ENCODE measurements around the gene C22orf15. TPM values are rescaled to one million over a fixed set of nuclear protein-coding genes. Genes with fewer than 3 reads are reported as not detected.

C22orf15 gene
- total and polyA plus RNA-seq, 9 of the 15 experiments (the other 6 are each of a cell fraction or from before 2014, with no cell fraction given), result 0.07 TPM; not detected in 8

- TF ChIP-seq CLOCK (CRISPR knock-in tag; IDR thresholded peaks at IDR 0.05; ENCODE audit: borderline replicate concordance), result no peak
- TF ChIP-seq HNRNPUL1 (IDR thresholded peaks at IDR 0.05; ENCODE audit: low read length), result no peak
- TF ChIP-seq, protein P1, sequence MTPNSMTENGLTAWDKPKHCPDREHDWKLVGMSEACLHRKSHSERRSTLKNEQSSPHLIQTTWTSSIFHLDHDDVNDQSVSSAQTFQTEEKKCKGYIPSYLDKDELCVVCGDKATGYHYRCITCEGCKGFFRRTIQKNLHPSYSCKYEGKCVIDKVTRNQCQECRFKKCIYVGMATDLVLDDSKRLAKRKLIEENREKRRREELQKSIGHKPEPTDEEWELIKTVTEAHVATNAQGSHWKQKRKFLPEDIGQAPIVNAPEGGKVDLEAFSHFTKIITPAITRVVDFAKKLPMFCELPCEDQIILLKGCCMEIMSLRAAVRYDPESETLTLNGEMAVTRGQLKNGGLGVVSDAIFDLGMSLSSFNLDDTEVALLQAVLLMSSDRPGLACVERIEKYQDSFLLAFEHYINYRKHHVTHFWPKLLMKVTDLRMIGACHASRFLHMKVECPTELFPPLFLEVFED (CRISPR knock-in tag; conservative IDR thresholded peaks at IDR 0.05), result no peak
- no peak for TF ChIP-seq HIVEP1 (CRISPR knock-in tag; IDR thresholded peaks at IDR 0.05)
- TF ChIP-seq NKRF (IDR thresholded peaks at IDR 0.05; ENCODE audit: borderline replicate concordance), result peak; percentile 64; the same call in 1 of the 2 replicates
- TF ChIP-seq SRSF1 (IDR thresholded peaks at IDR 0.05; ENCODE audit: low read depth, low read length), result no peak
- TF ChIP-seq CTBP1 (IDR thresholded peaks at IDR 0.05; ENCODE audit: borderline replicate concordance), result peak; percentile 66; the same call in 1 of the 2 replicates
- peak; percentile 91 for TF ChIP-seq NR2C2 (CRISPR knock-in tag; IDR thresholded peaks at IDR 0.05)
- peak; percentile 94 for TF ChIP-seq NR2C2 (tag; IDR thresholded peaks at IDR 0.05)
- TF ChIP-seq ATF7 (IDR thresholded peaks at IDR 0.05), result peak; percentile 59; the same call in 1 of the 2 replicates
- no peak for TF ChIP-seq GTF2F1 (IDR thresholded peaks at IDR 0.05; ENCODE audit: low read depth, low read length)
- no peak for TF ChIP-seq GATAD2B (IDR thresholded peaks at IDR 0.05; ENCODE audit: borderline replicate concordance)
- 0 out of 2 replicates have a peak, but pooled peaks have one; percentile 20 for TF ChIP-seq FOSL1 (tag; conservative IDR thresholded peaks at IDR 0.05)
- TF ChIP-seq, protein P2, sequence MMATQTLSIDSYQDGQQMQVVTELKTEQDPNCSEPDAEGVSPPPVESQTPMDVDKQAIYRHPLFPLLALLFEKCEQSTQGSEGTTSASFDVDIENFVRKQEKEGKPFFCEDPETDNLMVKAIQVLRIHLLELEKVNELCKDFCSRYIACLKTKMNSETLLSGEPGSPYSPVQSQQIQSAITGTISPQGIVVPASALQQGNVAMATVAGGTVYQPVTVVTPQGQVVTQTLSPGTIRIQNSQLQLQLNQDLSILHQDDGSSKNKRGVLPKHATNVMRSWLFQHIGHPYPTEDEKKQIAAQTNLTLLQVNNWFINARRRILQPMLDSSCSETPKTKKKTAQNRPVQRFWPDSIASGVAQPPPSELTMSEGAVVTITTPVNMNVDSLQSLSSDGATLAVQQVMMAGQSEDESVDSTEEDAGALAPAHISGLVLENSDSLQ (IDR thresholded peaks at IDR 0.05), result no peak
- TF ChIP-seq, protein P3, sequence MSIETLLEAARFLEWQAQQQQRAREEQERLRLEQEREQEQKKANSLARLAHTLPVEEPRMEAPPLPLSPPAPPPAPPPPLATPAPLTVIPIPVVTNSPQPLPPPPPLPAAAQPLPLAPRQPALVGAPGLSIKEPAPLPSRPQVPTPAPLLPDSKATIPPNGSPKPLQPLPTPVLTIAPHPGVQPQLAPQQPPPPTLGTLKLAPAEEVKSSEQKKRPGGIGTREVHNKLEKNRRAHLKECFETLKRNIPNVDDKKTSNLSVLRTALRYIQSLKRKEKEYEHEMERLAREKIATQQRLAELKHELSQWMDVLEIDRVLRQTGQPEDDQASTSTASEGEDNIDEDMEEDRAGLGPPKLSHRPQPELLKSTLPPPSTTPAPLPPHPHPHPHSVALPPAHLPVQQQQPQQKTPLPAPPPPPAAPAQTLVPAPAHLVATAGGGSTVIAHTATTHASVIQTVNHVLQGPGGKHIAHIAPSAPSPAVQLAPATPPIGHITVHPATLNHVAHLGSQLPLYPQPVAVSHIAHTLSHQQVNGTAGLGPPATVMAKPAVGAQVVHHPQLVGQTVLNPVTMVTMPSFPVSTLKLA (conservative IDR thresholded peaks at IDR 0.05), result peak; percentile 59 to 83
- no peak for TF ChIP-seq MIER1 (IDR thresholded peaks at IDR 0.05; ENCODE audit: low read depth)
- no peak for TF ChIP-seq ZNF311 (CRISPR knock-in tag; IDR thresholded peaks at IDR 0.05)
- TF ChIP-seq SAFB2 (IDR thresholded peaks at IDR 0.05; ENCODE audit: borderline replicate concordance, low read depth, low read length, severe bottlenecking), result no peak
These were observed 45.7 kb upstream of the C22orf15 start (continued) for GRCh38 chr22:23716811-23717801.
